H9 (cell line): Measurements from ENCODE around the gene TBC1D24. TPM values are rescaled to one million over a fixed set of nuclear protein-coding genes. Genes with fewer than 3 reads are reported as not detected.

Experiments used
- DNase-seq: peaks from one replicate; pipeline ENCODE4 v3.0.0-alpha.2; 2017
- H2AFZ ChIP-seq: one replicate; pipeline ENCODE4 v1.6.1; 2013; ENCODE audit warnings: mild to moderate bottlenecking, low read length, control low read depth, moderate library complexity
- H2AK5ac ChIP-seq: 2 replicates; pipeline ENCODE4 v1.6.1; 2013; ENCODE audit warnings: low read length, control low read depth, mixed read lengths; ENCODE audit not compliant: insufficient read length
- H2BK120ac ChIP-seq: one replicate; pipeline ENCODE4 v1.6.1; 2013; ENCODE audit warnings: low read depth, mild to moderate bottlenecking, low read length, control low read depth, inconsistent platforms; ENCODE audit not compliant: poor library complexity, severe bottlenecking
- H2BK12ac ChIP-seq: 2 replicates; pipeline ENCODE4 v1.6.1; 2013; ENCODE audit warnings: low read length, control low read depth, mixed read lengths, low read depth; ENCODE audit not compliant: insufficient read length
- H2BK15ac ChIP-seq: 2 replicates; pipeline ENCODE4 v1.6.1; 2013; ENCODE audit warnings: low read depth, low read length, control low read depth
- H2BK20ac ChIP-seq: one replicate; pipeline ENCODE4 v1.6.1; 2013; ENCODE audit warnings: low read depth, mild to moderate bottlenecking, low read length, control low read depth, inconsistent platforms; ENCODE audit not compliant: poor library complexity, severe bottlenecking
- H2BK5ac ChIP-seq: 2 replicates; pipeline ENCODE4 v1.6.1; 2013; ENCODE audit warnings: low read length, control low read depth, mixed read lengths; ENCODE audit not compliant: insufficient read length
- H3K14ac ChIP-seq: 2 replicates; pipeline ENCODE4 v1.6.1; 2013; ENCODE audit warnings: low read length, control low read depth; ENCODE audit not compliant: insufficient read depth
- H3K18ac ChIP-seq: 2 replicates; pipeline ENCODE4 v1.6.1; 2013; ENCODE audit warnings: low read depth, mild to moderate bottlenecking, mixed read lengths, low read length, control low read depth; ENCODE audit not compliant: insufficient read length
- H3K23ac ChIP-seq: 2 replicates; pipeline ENCODE4 v1.6.1; 2013; ENCODE audit warnings: low read length, control low read depth, mixed read lengths, low read depth; ENCODE audit not compliant: insufficient read length
- H3K23me2 ChIP-seq: 2 replicates; pipeline ENCODE4 v1.6.1; 2013; ENCODE audit warnings: low read depth, mild to moderate bottlenecking, mixed read lengths, low read length, control low read depth; ENCODE audit not compliant: insufficient read length, poor library complexity, severe bottlenecking
- H3K27ac ChIP-seq: 2 replicates; pipeline ENCODE4 v1.5.1; 2013; ENCODE audit warnings: low read length, control low read depth, mixed read lengths, low read depth; ENCODE audit not compliant: insufficient read length
- H3K27me3 ChIP-seq: 2 replicates; pipeline ENCODE4 v1.6.1; 2013; ENCODE audit warnings: low read length, control low read depth, inconsistent platforms; ENCODE audit not compliant: insufficient read depth
- H3K4ac ChIP-seq: 2 replicates; pipeline ENCODE4 v1.6.1; 2013; ENCODE audit warnings: low read depth, mild to moderate bottlenecking, control low read depth, inconsistent platforms, low read length, moderate library complexity
- H3K4me1 ChIP-seq: 2 replicates; pipeline ENCODE4 v1.6.1; 2013; ENCODE audit warnings: low read length, control low read depth, inconsistent platforms; ENCODE audit not compliant: insufficient read depth
- H3K4me2 ChIP-seq: 2 replicates; pipeline ENCODE4 v1.6.1; 2013; ENCODE audit warnings: low read length, control low read depth, mixed read lengths; ENCODE audit not compliant: insufficient read length, insufficient read depth
- H3K56ac ChIP-seq: 2 replicates; pipeline ENCODE4 v1.6.1; 2013; ENCODE audit warnings: low read depth, mild to moderate bottlenecking, mixed read lengths, low read length, control low read depth; ENCODE audit not compliant: insufficient read length
- H3K79me1 ChIP-seq: 2 replicates; pipeline ENCODE4 v1.6.1; 2013; ENCODE audit warnings: low read depth, mild to moderate bottlenecking, moderate library complexity, low read length, control low read depth, inconsistent platforms; ENCODE audit not compliant: insufficient read depth, poor library complexity, severe bottlenecking
- H3K79me2 ChIP-seq: 2 replicates; pipeline ENCODE4 v1.6.1; 2013; ENCODE audit warnings: low read length, control low read depth, inconsistent platforms; ENCODE audit not compliant: insufficient read depth
- H3K9ac ChIP-seq: 2 replicates; pipeline ENCODE4 v1.6.1; 2013; ENCODE audit warnings: low read length, control low read depth, mixed read lengths; ENCODE audit not compliant: insufficient read length; ENCODE audit errors: extremely low read depth
- H3K9me3 ChIP-seq: one replicate; pipeline ENCODE4 v1.6.1; 2013; ENCODE audit warnings: low read depth, low read length, inconsistent platforms; ENCODE audit not compliant: control insufficient read depth
- H3T11ph ChIP-seq: one replicate; pipeline ENCODE4 v1.6.1; 2013; ENCODE audit warnings: mild to moderate bottlenecking, low read length, control low read depth, inconsistent platforms
- H4K20me1 ChIP-seq: one replicate; pipeline ENCODE4 v1.6.1; 2013; ENCODE audit not compliant: control insufficient read depth, insufficient read length, insufficient read depth
- H4K5ac ChIP-seq: 2 replicates; pipeline ENCODE4 v1.6.1; 2013; ENCODE audit warnings: low read depth, mild to moderate bottlenecking, mixed read lengths, low read length, control low read depth; ENCODE audit not compliant: insufficient read length
- H4K8ac ChIP-seq: replicated peaks from 2 replicates; pipeline ENCODE4 v1.6.1; 2013; ENCODE audit warnings: low read length, control low read depth, mixed read lengths, low read depth; ENCODE audit not compliant: insufficient read length
- H4K91ac ChIP-seq: 2 replicates; pipeline ENCODE4 v1.6.1; 2013; ENCODE audit warnings: low read depth, mild to moderate bottlenecking, moderate library complexity, mixed read lengths, low read length, control low read depth; ENCODE audit not compliant: insufficient read length
- H3K27ac Mint-ChIP-seq, 3 experiments: 2 replicates in 2 of 3; 3 replicates in 1 of 3; pipeline ENCODE4 v1.8.0; 2020 to 2021; ENCODE audit warnings: mixed read lengths in 3 of 3, mild to moderate bottlenecking in 1 of 3, moderate library complexity in 1 of 3
- H3K27me3 Mint-ChIP-seq: 2 replicates; pipeline ENCODE4 v1.8.0; 2021; ENCODE audit warnings: low read depth, mild to moderate bottlenecking, moderate library complexity, mixed read lengths
- H3K36me3 Mint-ChIP-seq, 3 experiments: 2 replicates in 2 of 3; 3 replicates in 1 of 3; pipeline ENCODE4 v1.8.0; 2020 to 2021; ENCODE audit warnings: low read depth in 3 of 3, mixed read lengths in 3 of 3; ENCODE audit not compliant: insufficient read depth in 1 of 3
- H3K4me1 Mint-ChIP-seq, 2 experiments: 2 replicates each; pipeline ENCODE4 v1.8.0; 2020; ENCODE audit warnings: mixed read lengths in 2 of 2
- H3K4me3 Mint-ChIP-seq, 2 experiments: 2 replicates in 1 of 2; 3 replicates in 1 of 2; pipeline ENCODE4 v1.8.0; 2020 to 2021; ENCODE audit warnings: mild to moderate bottlenecking in 2 of 2, mixed read lengths in 2 of 2, moderate library complexity in 1 of 2
- H3K9me3 Mint-ChIP-seq, 2 experiments: 2 replicates in 1 of 2; 3 replicates in 1 of 2; pipeline ENCODE4 v1.8.0; 2020; ENCODE audit warnings: mild to moderate bottlenecking in 2 of 2, mixed read lengths in 2 of 2, moderate library complexity in 1 of 2
- WGBS: extraction: QIAGEN DNeasy Blood & Tissue Kit; methylation state at CpG from one replicate; pipeline ENCODE4 v1.1.7; 2013; ENCODE audit warnings: missing lambda C conversion rate, low lambda C conversion rate, mixed read lengths; ENCODE audit not compliant: insufficient read length; ENCODE audit errors: extremely low coverage; 5-methylcytosine and 5-hydroxymethylcytosine counted together
- total RNA-seq: library from RNA; stranded (reverse); gene quantifications from 2 replicates; pipeline ENCODE4 v1.2.1, GENCODE V29; 2021
- TF ChIP-seq, protein P1 (sequence below): fragments of 200-600 bp; sonication (generic); conservative IDR thresholded peaks from 3 replicates; pipeline ENCODE4 v1.8.0; 2021; ENCODE audit warnings: antibody characterized with exemption, mild to moderate bottlenecking

Gene TBC1D24
- total RNA-seq, 1 experiment from 2014 or later: 19.0 TPM

DNA sequence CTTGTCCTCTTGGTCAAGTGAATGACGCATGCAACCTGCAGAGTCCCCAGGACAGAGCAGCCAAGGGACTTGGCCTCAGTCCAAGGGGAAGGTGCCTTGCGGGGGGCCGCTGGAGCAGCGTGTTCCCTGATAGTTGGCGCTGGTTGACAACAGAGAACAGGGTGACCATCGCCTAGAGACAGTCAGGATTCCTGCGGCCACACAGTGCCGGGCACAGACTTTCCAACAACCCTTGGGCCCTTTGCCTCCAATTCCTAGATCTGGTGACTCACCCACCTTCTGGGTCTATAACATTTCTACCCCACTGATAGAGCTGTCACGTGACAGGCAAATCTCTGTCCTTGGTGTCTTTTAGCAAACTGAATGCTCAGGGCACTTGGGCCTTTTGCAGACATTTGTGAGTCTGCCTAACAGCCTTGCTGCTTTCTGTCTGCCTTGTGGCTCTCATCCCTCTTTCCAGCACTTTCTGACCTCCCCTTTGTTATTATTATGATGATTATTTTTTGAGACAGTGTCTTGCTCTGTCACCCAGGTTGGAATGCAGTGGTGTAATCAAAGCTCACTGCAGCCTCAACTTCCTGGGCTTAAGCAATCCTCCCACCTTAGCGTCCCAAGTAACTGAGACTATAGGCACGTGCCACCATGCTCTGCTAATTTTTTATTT is 26.9 kb upstream of the TBC1D24 start:
- Histone ChIP-seq H2AK5ac (no peak overlapping the region), H2BK5ac (no peak overlapping the region), H3K4me1 (no peaks in the 10 kb centered on the region), H3K4me2 (no peak overlapping the region), H3K18ac (no peak overlapping the region), H3K27ac (no peak overlapping the region), H3K79me1 (no peaks in the 10 kb centered on the region), H4K5ac (no peak overlapping the region), H3K14ac (no peak overlapping the region), H3K56ac (no peak overlapping the region), H3K23ac (no peak overlapping the region), H4K20me1 (no peaks in the 10 kb centered on the region), H3T11ph (no peak overlapping the region), H3K4ac (no peak overlapping the region), H3K9me3 (no peaks in the 10 kb centered on the region), H2AFZ (no peak overlapping the region), H4K91ac (no peak overlapping the region), H3K9ac (no peak overlapping the region), H2BK20ac (no peak overlapping the region), H2BK12ac (no peak overlapping the region), H3K27me3 (no peaks in the 10 kb centered on the region), H4K8ac (no peak overlapping the region), H2BK15ac (no peak overlapping the region), H3K79me2 (no peaks in the 10 kb centered on the region), H2BK120ac (no peak overlapping the region), H3K23me2 (no peaks in the 10 kb centered on the region)
- no peak for DNase-seq
- Mint-ChIP-seq H3K27me3 (no peaks in the 10 kb centered on the region), H3K36me3 (peaks cover 47 to 88% (median 84%) of the 10 kb centered on the region in 3 experiments), H3K9me3 (no peaks in the 10 kb centered on the region), H3K4me3 (no peak overlapping the region), H3K27ac (no peak overlapping the region), H3K4me1 (no peaks in the 10 kb centered on the region)
- WGBS: no CpG with 5 or more reads among the region's 11 CpGs
- TF ChIP-seq, protein P1, sequence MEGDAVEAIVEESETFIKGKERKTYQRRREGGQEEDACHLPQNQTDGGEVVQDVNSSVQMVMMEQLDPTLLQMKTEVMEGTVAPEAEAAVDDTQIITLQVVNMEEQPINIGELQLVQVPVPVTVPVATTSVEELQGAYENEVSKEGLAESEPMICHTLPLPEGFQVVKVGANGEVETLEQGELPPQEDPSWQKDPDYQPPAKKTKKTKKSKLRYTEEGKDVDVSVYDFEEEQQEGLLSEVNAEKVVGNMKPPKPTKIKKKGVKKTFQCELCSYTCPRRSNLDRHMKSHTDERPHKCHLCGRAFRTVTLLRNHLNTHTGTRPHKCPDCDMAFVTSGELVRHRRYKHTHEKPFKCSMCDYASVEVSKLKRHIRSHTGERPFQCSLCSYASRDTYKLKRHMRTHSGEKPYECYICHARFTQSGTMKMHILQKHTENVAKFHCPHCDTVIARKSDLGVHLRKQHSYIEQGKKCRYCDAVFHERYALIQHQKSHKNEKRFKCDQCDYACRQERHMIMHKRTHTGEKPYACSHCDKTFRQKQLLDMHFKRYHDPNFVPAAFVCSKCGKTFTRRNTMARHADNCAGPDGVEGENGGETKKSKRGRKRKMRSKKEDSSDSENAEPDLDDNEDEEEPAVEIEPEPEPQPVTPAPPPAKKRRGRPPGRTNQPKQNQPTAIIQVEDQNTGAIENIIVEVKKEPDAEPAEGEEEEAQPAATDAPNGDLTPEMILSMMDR: no peak
